ENCODE measurements around the gene PPP6R2.

The PPP6R2 gene

GRCh38 chr22:50471197-50471847 is 128.2 kb downstream of the PPP6R2 start:
- DNase-seq (ENCODE audit: low read depth in 2 of 2): no peak

DNA sequence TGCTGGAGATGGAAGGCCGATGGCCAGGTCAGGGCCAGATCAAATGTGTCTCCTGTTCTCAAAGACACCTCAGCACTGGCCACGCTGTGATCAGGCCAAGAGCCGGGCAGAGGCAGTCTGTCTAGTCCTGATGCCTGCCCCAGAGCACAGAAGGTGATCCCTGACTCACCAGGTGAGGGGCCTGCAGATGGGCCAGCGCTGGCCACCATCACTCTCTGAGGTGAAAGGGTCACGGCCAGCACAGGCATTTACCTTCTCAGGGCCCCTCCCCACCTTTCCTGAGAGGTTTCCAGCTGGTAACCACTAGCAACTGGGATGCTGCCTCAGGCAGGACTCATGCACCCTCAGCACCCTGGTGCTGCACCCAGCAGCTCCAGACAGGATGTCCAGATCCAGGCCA is 128.8 kb downstream of the PPP6R2 start:
- no peak for DNase-seq (ENCODE audit: low read depth in 2 of 2)

GRCh38 chr22:50473088-50473487 is 130.0 kb downstream of the PPP6R2 start:
- DNase-seq (ENCODE audit: low read depth in 2 of 2): peak; percentile 40

- DNase-seq (ENCODE audit: low read depth in 2 of 2): peak; percentile 38
Observed at GRCh38 chr22:50473855-50474671, 130.9 kb downstream of the PPP6R2 start.

DNA sequence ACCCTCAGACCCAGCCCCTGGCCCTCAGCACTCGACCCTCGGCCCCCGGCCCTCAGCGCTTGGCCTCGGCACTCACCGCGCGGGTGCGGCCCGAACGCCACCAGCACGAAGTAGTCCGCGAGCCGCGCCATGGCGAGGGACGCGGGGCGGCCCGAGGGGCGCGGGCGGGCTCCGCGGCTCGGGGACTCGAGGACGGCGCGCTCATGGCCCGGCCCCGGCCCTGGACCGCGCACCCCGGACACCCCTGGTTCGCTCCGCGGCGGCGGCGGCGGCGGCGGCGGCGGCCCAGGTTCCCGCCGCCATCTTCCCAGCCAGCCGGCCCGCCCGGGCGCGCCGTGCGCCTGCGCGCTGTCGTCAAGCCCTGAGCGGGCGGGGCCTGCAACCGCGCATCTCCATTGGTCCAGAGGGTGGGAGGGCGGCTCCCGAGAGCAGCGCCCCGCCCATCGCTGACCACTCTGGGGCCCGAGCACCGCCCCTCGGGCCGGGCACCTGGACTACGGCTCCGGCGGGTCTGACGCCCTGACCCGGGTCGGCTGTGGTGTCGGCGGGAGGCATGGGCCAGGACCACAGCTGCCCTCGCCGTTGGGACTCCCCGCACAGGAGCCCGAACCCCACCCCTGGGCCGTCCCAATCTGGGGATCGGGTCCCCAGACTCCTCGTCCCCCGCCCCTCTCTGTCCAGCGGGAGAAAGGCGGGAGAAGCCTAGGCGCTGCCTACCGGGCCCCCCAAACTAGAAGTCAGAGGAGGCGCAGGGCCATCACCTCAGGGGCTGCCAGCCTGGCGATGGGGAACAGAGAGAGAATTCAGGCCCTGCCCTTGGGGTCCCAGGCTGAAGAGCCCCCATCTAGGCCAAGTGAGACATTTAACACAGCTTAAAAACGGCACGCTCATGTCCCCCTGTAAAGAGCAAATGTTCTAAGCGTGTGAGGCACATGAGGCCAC is 131.9 kb downstream of the PPP6R2 start, which contains the start of gene SBF1:
SBF1 (minus strand) TSS at position 326 of the 942 bp plus-strand sequence; CDS start at position 131, 195 bp downstream.
- peak; percentile 85 to 88 for DNase-seq (ENCODE audit: low read depth in 2 of 2)

DNA sequence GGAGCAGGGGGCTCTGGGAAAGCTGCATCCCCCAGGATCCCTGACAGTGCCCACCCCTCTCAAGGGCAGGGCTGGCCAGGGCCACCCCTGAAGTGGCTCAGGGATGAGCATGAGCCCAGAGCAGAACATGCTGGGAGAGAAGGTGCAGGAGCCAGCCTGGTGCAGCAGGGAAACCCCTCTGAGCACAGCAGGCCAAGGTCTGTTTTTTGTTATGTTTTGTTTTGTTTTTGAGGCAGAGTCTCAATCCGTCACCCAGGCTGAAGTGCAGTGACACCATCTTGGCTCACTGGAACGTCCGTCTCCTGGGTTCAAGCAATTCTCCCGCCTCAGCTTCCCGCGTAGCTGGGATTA is 132.5 kb downstream of the PPP6R2 start:
- no peak for DNase-seq (ENCODE audit: low read depth in 2 of 2)

DNA sequence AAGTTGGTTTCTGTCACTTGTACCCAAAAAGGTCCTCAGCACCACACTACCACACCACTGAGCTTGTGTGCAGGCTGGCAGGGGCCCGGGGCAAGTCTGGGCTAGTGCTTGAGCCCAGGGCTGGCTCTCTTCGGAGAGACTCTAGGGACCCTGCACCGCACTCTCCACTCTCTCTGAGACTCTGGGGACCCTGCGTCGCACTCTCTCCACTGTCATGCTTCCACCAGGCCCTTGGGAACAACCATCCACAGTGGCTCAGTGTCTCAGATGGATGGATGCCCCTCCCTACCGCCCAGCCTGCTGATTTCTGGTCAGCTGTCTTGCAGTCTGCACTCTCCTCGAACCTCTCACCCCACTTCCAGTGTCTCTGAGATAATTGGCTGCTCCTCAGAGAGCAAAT is 133.7 kb downstream of the PPP6R2 start:
- DNase-seq (ENCODE audit: low read depth in 2 of 2): no peak

DNA sequence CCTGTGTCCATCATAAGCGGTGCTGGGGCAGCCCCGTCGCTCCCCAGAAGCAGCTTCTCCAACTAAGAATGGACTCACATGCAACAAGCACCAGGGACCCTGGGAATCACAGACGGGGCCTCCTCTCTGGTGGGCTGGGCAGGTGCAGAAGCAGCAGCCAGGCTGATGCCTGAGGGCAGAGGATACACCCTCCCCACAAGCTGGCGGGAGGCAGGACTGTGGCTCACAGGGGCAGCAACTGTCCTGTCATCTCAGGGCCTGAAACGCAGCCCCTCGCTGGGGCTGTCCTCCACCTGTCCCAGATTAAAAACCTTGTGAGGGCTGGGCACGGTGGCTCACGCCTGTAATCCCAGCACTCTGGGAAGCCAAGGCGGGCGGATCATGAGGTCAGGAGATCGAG is 134.8 kb downstream of the PPP6R2 start:
- no peak for DNase-seq (ENCODE audit: low read depth in 2 of 2)

DNA sequence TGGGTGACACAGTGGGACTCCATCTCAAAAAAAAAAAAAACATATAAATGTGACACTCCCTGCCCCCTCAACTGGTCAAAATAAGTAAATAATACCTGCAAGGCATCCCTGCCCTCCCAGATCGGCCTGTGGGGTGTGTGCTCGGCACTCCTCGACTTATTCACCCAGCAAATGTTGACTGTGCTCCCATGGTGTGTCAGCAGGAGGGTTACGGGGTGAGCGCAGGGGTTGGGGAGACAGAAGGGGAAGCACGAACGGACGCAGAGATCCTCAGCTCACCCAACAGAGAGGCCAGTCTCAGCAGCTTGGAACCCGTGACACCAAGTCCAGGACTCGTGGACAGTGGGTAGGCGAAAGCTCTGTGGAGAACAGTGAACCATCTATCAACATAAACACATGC is 136.6 kb downstream of the PPP6R2 start:
- DNase-seq (ENCODE audit: low read depth in 2 of 2): no peak

DNA sequence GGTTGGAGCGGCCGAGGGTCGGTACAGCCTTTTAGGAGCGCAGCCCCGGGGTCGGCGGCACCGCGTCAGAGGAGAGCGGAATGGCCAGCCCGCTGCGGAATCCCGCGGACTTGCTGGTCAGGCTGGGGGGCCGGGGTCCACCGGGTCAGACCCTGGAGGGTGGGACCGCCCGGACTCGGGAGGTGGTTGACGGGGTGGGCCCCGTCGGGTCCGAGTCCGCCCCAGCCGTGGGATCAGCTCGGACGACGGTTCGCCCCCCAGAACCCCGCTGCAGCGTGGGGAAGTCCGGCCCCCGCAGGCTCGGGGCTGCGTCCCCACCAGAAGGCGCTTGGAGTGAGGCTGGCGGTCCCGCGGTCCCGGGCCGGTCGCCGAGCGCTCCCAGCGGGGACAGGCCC is 137.9 kb downstream of the PPP6R2 start:
- DNase-seq (ENCODE audit: low read depth in 2 of 2): no peak

GRCh38 chr22:50481440-50482106 is 138.4 kb downstream of the PPP6R2 start, which contains the start of gene ADM2:
Gene ADM2, plus strand, starts transcription at chr22:50481543. Its CDS starts 305 bp downstream, at chr22:50481848.
- peak; percentile 38 to 50 for DNase-seq (ENCODE audit: low read depth in 2 of 2)

DNA sequence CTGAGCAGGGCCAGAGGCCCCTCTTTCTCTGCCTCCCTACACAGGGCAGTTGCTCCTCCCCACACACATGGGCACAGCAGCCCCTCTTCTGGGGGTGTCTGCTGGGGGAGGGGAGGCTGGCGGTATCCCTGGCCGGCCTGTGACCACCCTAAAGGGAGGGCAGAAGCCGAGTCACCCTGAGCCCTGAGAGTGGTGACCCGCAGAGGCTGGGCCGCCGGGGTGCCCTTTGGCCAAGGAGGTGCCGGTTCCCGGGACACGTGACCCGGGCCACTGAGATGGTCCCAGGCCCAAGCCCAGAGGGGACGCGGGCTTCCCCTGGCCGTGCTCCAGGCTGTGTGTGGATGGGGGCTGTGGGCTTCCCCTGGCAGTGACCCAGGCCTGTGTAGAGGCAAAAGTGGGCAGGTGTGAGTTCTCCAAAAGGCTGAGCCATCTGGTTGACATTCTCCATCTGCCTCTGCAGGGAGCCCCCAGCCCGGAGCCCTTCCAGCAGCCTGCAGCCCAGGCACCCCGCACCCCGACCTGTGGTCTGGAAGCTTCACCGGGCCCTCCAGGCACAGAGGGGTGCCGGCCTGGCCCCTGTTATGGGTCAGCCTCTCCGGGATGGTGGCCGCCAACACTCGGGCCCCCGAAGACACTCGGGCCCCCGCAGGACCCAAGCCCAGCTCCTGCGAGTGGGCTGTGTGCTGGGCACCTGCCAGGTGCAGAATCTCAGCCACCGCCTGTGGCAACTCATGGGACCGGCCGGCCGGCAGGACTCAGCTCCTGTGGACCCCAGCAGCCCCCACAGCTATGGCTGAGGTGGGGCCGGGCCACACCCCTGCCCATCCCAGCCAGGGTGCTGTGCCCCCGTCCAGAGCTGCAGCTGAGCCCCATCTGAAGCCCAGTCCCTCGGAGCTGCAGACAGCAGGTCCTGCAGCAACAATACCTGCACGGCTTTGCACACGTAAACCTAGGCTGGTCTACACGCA is 139.3 kb downstream of the PPP6R2 start:
- no peak for DNase-seq (ENCODE audit: low read depth in 2 of 2)

GRCh38 chr22:50483106-50483505 is 140.0 kb downstream of the PPP6R2 start:
- no peak for DNase-seq (ENCODE audit: low read depth in 2 of 2)

DNA sequence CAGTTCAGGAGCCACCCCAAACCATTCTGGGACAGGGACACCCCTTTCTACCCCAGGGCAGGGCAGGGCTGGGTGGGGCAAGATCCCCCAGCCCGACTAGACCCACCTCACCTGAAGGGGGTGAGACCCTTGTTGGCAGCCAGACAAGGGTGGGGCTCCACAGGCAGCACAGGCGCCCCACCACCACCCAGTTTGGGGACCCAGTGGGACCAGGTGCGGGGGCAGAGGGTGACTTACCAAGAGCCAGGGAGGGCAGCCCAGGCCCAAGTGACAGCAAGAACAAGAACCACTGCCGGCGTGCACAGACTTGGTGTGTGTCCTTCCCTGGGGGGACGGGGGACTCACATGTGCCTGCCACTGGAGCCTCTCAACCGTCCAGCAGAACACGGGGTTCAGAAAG is 140.4 kb downstream of the PPP6R2 start:
- no peak for DNase-seq (ENCODE audit: low read depth in 2 of 2)

DNA sequence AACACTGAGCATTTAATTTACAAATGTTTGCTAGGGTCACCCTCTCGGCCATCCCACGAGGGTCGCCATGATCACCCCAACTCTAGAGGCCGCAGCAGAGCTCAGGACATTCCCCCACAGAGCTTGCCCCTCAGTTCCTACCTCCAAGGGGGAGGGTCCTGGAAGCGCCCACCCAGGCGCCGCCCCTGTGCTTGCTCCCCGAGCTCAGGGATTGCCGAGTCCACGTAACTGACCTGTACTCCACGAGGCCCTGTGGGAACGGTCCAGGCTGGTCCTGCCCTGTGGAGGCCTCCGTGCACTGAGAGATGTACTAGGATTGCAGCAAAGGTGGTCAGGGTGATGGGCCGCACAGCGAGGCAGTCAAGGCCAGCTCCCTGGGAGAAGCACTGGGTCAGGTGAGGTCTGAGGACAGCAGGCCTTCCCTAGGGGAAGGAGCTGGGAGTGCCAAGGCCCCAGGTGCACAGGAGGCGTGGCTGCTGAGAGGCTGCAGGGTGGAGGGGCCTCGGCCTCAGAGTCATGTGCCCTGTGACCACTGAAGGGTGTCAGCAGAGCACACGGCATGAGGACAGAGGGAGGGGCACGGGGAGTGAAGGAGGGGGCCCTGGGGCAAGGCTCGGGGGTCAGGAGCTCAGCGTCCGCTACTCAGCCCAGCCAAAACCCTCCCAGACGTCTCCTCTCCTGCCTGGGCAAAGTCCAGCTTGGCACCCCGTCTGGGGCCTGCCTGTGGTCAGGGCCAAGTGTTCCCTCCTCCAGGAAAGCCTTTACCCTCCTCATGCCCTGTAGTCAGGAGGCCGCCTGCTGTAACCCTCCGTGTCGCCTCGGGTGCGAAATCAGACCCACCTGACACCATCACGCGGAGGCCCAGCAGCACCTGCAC is 141.1 kb downstream of the PPP6R2 start:
- no peak for DNase-seq (ENCODE audit: low read depth in 2 of 2)

- no peak for DNase-seq (ENCODE audit: low read depth in 2 of 2)
Observed at GRCh38 chr22:50485221-50486131, 142.3 kb downstream of the PPP6R2 start.

DNA sequence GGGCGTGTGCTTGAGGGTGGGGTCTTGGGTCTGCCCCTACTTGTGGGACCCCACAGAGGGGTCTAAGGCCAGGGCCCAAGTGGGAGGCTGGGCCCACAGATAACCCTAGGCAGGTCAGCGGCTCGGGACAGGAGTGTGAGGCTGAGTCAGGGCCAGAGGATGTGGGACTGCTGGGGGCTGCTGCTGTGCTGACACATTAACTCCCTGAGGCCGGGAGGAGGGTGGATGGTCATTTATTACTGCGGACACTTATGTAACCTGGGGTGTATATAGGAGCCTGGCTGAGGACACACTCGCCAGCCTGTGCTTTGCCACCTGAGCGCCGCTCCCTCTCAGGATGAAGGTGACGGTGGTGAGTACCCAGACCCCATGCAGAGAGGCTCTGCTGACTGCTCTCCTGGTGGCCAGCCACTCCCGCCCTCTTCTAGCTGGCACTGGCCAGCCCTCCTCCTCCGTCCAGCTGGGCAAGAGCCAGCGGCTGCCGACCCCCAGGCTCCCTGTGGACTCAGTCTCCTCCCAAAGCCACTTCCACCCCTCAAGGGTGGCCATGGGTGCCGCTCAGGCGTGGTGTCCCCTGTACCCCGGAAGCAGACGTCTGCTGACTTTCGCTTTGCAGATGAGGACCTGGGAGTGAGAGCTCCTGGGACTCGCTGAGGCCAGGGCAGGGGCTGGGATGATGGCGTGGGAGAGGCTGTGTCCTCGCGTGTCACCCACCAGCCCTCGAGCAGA is 143.6 kb downstream of the PPP6R2 start, which contains the start of gene MIOX:
MIOX (plus strand) TSS at position 299 of the 729 bp plus-strand sequence; CDS start at position 338, 39 bp downstream.
- no peak for DNase-seq (ENCODE audit: low read depth in 2 of 2)
